HepG2 (cell line): ENCODE data around the gene PDE6H. TPM values are rescaled to one million over a fixed set of nuclear protein-coding genes. Genes with fewer than 3 reads are reported as not detected.

Experiments
- ATAC-seq: fragments of 200-7000 bp; cut with Tn5 transposase; 3 replicates; pipeline ENCODE4 v1.9.1; 2020; ENCODE audit warnings: mild to moderate bottlenecking, moderate library complexity
- BruUV-seq: library from RNA; stranded (reverse); fragments of 400-500 nt; replicated peaks from 2 replicates; lab custom pipeline; 2021; lab: Mats Ljungman, UMichigan
- CTCF ChIA-PET: fragments of 300-600 bp; formaldehyde crosslinking; extraction: SDS; loops from one replicate; lab custom pipeline; 2021; ENCODE audit warnings: low total read pairs, inconsistent platforms, low intra/inter-chr PET ratio; lab: Yijun Ruan, JAX
- POLR2A ChIA-PET: fragments of 350-600 bp; sonication (Branson Sonifier 250); formaldehyde crosslinking; loops from one replicate; lab custom pipeline; 2020; ENCODE audit warnings: antibody characterized with exemption, inconsistent platforms; lab: Yijun Ruan, JAX
- DNase-seq: peaks from one replicate; pipeline ENCODE4 v3.0.0-alpha.2; 2015; ENCODE audit warnings: low spot score
- FAIRE-seq: peaks from 3 replicates; lab custom pipeline; 2011; peaks lifted over from hg19 to GRCh38; lab: Jason Lieb, UNC
- H2AFZ ChIP-seq: one replicate; pipeline ENCODE4 v1.6.1; 2011; ENCODE audit warnings: low read length, inconsistent platforms
- H3K27ac ChIP-seq: fragments of 300-600 bp; 3 replicates; pipeline ENCODE4 v1.8.0; 2011; ENCODE audit warnings: mixed run types, mild to moderate bottlenecking, mixed read lengths, low read length, inconsistent platforms; ENCODE audit not compliant: insufficient read depth; ENCODE audit errors: extremely low read length
- H3K27me3 ChIP-seq, 2 experiments: fragments of 200-600 bp in 1 of 2; 2 replicates in 1 of 2; 3 replicates in 1 of 2; pipeline versions ENCODE4 v1.6.0 to v1.8.0; 2011; ENCODE audit warnings: low read length in 2 of 2, mild to moderate bottlenecking in 2 of 2, moderate library complexity in 2 of 2, inconsistent platforms in 1 of 2; ENCODE audit not compliant: insufficient read depth in 2 of 2, control insufficient read depth in 1 of 2
- H3K36me3 ChIP-seq, 2 experiments: fragments of 200-600 bp in 1 of 2; replicated peaks in 1 of 2; 2 replicates in 1 of 2; 3 replicates in 1 of 2; pipeline versions ENCODE4 v1.5.1 to v1.8.0; 2011; ENCODE audit warnings: low read length in 2 of 2, inconsistent platforms in 1 of 2; ENCODE audit not compliant: insufficient read depth in 2 of 2, control insufficient read depth in 1 of 2
- H3K4me1 ChIP-seq: 2 replicates; pipeline ENCODE4 v1.5.1; 2012; ENCODE audit warnings: low read length, inconsistent platforms; ENCODE audit not compliant: insufficient read depth
- H3K4me2 ChIP-seq: 2 replicates; pipeline ENCODE4 v1.6.0; 2011; ENCODE audit warnings: low read depth, low read length, inconsistent platforms
- H3K4me3 ChIP-seq, 3 experiments: fragments of 200-600 bp in 1 of 3; sonication (generic), shearing (Covaris generic) in 1 of 3; replicated peaks in 1 of 3; 2 replicates each; pipeline ENCODE4 v1.5.1; 2011 to 2016; ENCODE audit warnings: low read length in 3 of 3, inconsistent platforms in 2 of 3, low read depth in 2 of 3, mild to moderate bottlenecking in 2 of 3, control low read depth in 1 of 3, mixed read lengths in 1 of 3; ENCODE audit not compliant: insufficient read depth in 1 of 3
- H3K79me2 ChIP-seq: one replicate; pipeline ENCODE4 v1.6.1; 2011; ENCODE audit warnings: low read length, inconsistent platforms; ENCODE audit not compliant: insufficient read depth
- H3K9ac ChIP-seq: 2 replicates; pipeline ENCODE4 v1.6.0; 2011; ENCODE audit warnings: mild to moderate bottlenecking, low read depth, low read length, inconsistent platforms; ENCODE audit not compliant: insufficient read depth
- H3K9me3 ChIP-seq: 2 replicates; pipeline ENCODE4 v1.5.1; 2012; ENCODE audit warnings: mild to moderate bottlenecking, low read length
- H4K20me1 ChIP-seq: 2 replicates; pipeline ENCODE4 v1.6.0; 2011; ENCODE audit warnings: inconsistent platforms, mild to moderate bottlenecking, low read length, moderate library complexity; ENCODE audit not compliant: insufficient read depth
- ESRRA ChIP-seq: sonication (generic); formaldehyde crosslinking; IDR thresholded peaks from 2 replicates; pipeline ENCODE4 v1.5.1; 2020; ENCODE audit warnings: mild to moderate bottlenecking, low read depth, missing genetic modification reagents
- FIP1L1 ChIP-seq: fragments of 200-400 bp; formaldehyde crosslinking; IDR thresholded peaks from 2 replicates; pipeline ENCODE4 v1.6.1; 2018; ENCODE audit warnings: low read depth, mild to moderate bottlenecking, low read length, moderate library complexity, borderline replicate concordance; ENCODE audit not compliant: insufficient read depth
- FOXJ3 ChIP-seq: sonication (generic); formaldehyde crosslinking; IDR thresholded peaks from 2 replicates; pipeline ENCODE4 v1.4.0; 2020; ENCODE audit warnings: missing genetic modification reagents, mild to moderate bottlenecking, borderline replicate concordance
- GATAD1 ChIP-seq: IDR thresholded peaks from 2 replicates; pipeline ENCODE4 v1.6.1; 2016; ENCODE audit warnings: missing genetic modification reagents, missing compliant biosample characterization
- HNRNPL ChIP-seq: fragments of 200-400 bp; formaldehyde crosslinking; IDR thresholded peaks from 2 replicates; pipeline ENCODE4 v1.6.1; 2017; ENCODE audit warnings: mild to moderate bottlenecking, low read depth, low read length
- ISX ChIP-seq: sonication (generic); formaldehyde crosslinking; conservative IDR thresholded peaks from 2 replicates; pipeline ENCODE4 v1.5.0; 2020; ENCODE audit warnings: missing genetic modification reagents
- LCORL ChIP-seq, 2 experiments: fragments of 450-650 bp in 1 of 2; sonication (generic) in 1 of 2; formaldehyde crosslinking in 1 of 2; IDR thresholded peaks; 2 replicates each; pipeline versions ENCODE4 v1.5.0 to v1.6.1; 2017 to 2020; ENCODE audit warnings: antibody characterized with exemption in 1 of 2, missing genetic modification reagents in 1 of 2
- MTA3 ChIP-seq: sonication (generic); formaldehyde crosslinking; IDR thresholded peaks from 2 replicates; pipeline ENCODE4 v1.4.0; 2020; ENCODE audit warnings: missing genetic modification reagents
- NCOA5 ChIP-seq: sonication (generic); formaldehyde crosslinking; IDR thresholded peaks from 2 replicates; pipeline ENCODE4 v1.4.0; 2020; ENCODE audit warnings: missing genetic modification reagents
- SALL2 ChIP-seq: sonication (generic); formaldehyde crosslinking; IDR thresholded peaks from 2 replicates; pipeline ENCODE4 v1.8.1; 2023; ENCODE audit warnings: mild to moderate bottlenecking, missing genetic modification reagents, inconsistent platforms
- SMC3 ChIP-seq: IDR thresholded peaks from 2 replicates; pipeline ENCODE4 v1.6.1; 2011; ENCODE audit warnings: low read length, improper control_type of control experiment
- SP140L ChIP-seq: sonication (generic); formaldehyde crosslinking; IDR thresholded peaks from 2 replicates; pipeline ENCODE4 v1.4.0; 2020; ENCODE audit warnings: missing genetic modification reagents, borderline replicate concordance
- TAF1 ChIP-seq: sonication (generic); formaldehyde crosslinking; IDR thresholded peaks from 2 replicates; pipeline ENCODE4 v1.4.0; 2020; ENCODE audit warnings: missing genetic modification reagents
- THYN1 ChIP-seq: sonication (generic); formaldehyde crosslinking; IDR thresholded peaks from 2 replicates; pipeline ENCODE4 v1.8.1; 2023; ENCODE audit warnings: low read depth, mild to moderate bottlenecking, moderate library complexity, missing genetic modification reagents, borderline replicate concordance
- TOE1 ChIP-seq: sonication (generic); formaldehyde crosslinking; IDR thresholded peaks from 2 replicates; pipeline ENCODE4 v1.4.0; 2020; ENCODE audit warnings: mild to moderate bottlenecking, missing genetic modification reagents
- WGBS: methylation state at CpG from one replicate; pipeline ENCODE4 v1.1.6; 2017; ENCODE audit warnings: low lambda C conversion rate; 5-methylcytosine and 5-hydroxymethylcytosine counted together
- in situ Hi-C: cut with HindIII; loops from 2 replicates; pipeline ENCODE4 v1.10.0; 2017; ENCODE audit warnings: low pct_unique_long_range_greater_than_20kb; ENCODE audit not compliant: extremely low pct_ligation_motif_present
- intact Hi-C: fragments of 100-400 bp; cut with micrococcal nuclease; formaldehyde crosslinking; loops from one replicate; pipeline ENCODE4 v1.10.0; 2022; ENCODE audit not compliant: unreplicated experiment
- polyA plus RNA-seq, 8 experiments: library from polyadenylated mRNA; depleted of rRNA in 3 of 8; stranded (reverse) in 7 of 8; unstranded in 1 of 8; fragments of >200 nt; fragmentation: Illumina TruSeq in 4 of 8; extraction: Trizol in 4 of 8; gene quantifications; 2 replicates each; pipeline versions ENCODE4 v1.2.1 to v1.2.3, GENCODE V29; 2011 to 2016; ENCODE audit warnings: low read depth in 4 of 8, missing spikeins in 1 of 8, mixed read lengths in 1 of 8; ENCODE audit not compliant: insufficient read depth in 1 of 8
- total RNA-seq, 5 experiments: library from RNA; depleted of rRNA; stranded (reverse); fragments of >200 nt; fragmentation: Illumina TruSeq; extraction: Trizol; gene quantifications; 2 replicates each; pipeline ENCODE4 v1.2.3, GENCODE V29; 2016; ENCODE audit warnings: low read depth in 1 of 5
- TF ChIP-seq, protein P1 (sequence below): sonication (generic); formaldehyde crosslinking; IDR thresholded peaks from 2 replicates; pipeline ENCODE4 v1.8.1; 2022; ENCODE audit warnings: low read depth, mild to moderate bottlenecking, missing genetic modification reagents
- TF ChIP-seq, protein P2 (sequence below): sonication (generic); formaldehyde crosslinking; IDR thresholded peaks from 2 replicates; pipeline ENCODE4 v1.5.0; 2020; ENCODE audit warnings: missing genetic modification reagents, mild to moderate bottlenecking, borderline replicate concordance
- TF ChIP-seq, protein P3 (sequence below): sonication (generic); formaldehyde crosslinking; conservative IDR thresholded peaks from 2 replicates; pipeline ENCODE4 v1.8.0; 2022; ENCODE audit warnings: mild to moderate bottlenecking, moderate library complexity, missing genetic modification reagents

The PDE6H gene
- total and polyA plus RNA-seq, 2 of the 13 experiments (the other 11 are each of a cell fraction or from before 2014, with no cell fraction given): not detected

DNA sequence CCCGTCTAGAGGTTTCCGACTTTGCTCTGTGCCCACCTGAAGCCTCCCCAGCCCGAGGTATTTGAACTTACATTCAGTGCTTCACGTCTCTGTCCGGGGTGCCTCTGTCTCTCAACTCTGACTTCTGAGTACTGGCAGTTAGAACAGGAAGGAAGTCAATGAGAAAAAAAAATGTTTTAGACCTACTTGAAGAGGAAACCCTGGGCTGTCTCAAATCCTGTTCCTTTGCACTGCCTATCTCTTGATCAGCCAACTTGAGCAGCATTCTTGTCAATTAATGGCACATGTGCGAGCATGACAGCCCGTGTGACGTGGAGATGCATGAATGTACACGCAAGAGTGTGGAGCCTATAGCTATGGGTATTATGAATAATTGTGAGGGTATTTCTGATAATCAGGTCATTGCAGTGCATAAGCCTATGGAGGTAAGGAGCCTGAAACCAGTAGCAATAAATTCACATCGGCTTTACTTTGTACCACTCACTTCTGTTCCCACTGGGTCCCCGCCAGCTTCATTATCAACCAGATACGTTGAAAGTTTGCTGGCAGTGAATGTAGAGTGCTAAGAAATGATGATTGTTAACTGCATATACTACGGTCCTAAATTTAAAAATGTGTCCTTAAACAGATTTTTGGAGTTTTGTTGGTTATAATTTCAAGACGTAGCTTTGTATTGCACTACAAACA is 11.2 kb upstream of the PDE6H start, which contains the start of gene ARHGDIB:
TSS of gene ARHGDIB (minus strand) at position 136 of the 687 bp plus-strand sequence. CDS start 10,889 bp downstream, outside the sequence.
- Histone ChIP-seq H3K9me3 (no peaks in the 10 kb centered on the region), H3K4me1 (no peaks in the 10 kb centered on the region), H3K36me3 (no peaks in the 10 kb centered on the region), H3K27me3 (no peaks in the 10 kb centered on the region), H3K4me2 (no peak within 1 kb of the TSS), H3K79me2 (no peaks in the 10 kb centered on the region), H4K20me1 (no peaks in the 10 kb centered on the region), H2AFZ (no peak within 1 kb of the TSS), H3K27ac (no peak within 1 kb of the TSS), H3K9ac (no peak within 1 kb of the TSS), H3K4me3 (no peak within 1 kb of the TSS)
- intact Hi-C loops (no loop called here), in situ Hi-C loops (no loop called here)
- 45% methylated on average over 14 of the region's 14 CpGs for WGBS
- ChIA-PET POLR2A (no interaction called here), CTCF (no interaction called here)
- no TSS peak for BruUV-seq
- ATAC-seq: no peak
- no peak for DNase-seq
- no peak for FAIRE-seq
- TF ChIP-seq SP140L (CRISPR knock-in tag) (no peak), SMC3 (no peak), ESRRA (CRISPR knock-in tag) (no peak), SALL2 (CRISPR knock-in tag) (no peak), THYN1 (no peak), TAF1 (CRISPR knock-in tag) (no peak), NCOA5 (CRISPR knock-in tag) (no peak), FOXJ3 (CRISPR knock-in tag) (no peak), GATAD1 (CRISPR knock-in tag) (no peak), TOE1 (CRISPR knock-in tag) (no peak), HNRNPL (no peak), LCORL (IDR thresholded peaks at IDR 0.05) (no peak), LCORL (CRISPR knock-in tag; IDR thresholded peaks at IDR 0.05) (no peak), MTA3 (CRISPR knock-in tag) (no peak), ISX (no peak), FIP1L1 (no peak)
- TF ChIP-seq, protein P1, sequence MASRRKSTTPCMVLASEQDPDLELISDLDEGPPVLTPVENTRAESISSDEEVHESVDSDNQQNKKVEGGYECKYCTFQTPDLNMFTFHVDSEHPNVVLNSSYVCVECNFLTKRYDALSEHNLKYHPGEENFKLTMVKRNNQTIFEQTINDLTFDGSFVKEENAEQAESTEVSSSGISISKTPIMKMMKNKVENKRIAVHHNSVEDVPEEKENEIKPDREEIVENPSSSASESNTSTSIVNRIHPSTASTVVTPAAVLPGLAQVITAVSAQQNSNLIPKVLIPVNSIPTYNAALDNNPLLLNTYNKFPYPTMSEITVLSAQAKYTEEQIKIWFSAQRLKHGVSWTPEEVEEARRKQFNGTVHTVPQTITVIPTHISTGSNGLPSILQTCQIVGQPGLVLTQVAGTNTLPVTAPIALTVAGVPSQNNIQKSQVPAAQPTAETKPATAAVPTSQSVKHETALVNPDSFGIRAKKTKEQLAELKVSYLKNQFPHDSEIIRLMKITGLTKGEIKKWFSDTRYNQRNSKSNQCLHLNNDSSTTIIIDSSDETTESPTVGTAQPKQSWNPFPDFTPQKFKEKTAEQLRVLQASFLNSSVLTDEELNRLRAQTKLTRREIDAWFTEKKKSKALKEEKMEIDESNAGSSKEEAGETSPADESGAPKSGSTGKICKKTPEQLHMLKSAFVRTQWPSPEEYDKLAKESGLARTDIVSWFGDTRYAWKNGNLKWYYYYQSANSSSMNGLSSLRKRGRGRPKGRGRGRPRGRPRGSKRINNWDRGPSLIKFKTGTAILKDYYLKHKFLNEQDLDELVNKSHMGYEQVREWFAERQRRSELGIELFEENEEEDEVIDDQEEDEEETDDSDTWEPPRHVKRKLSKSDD (CRISPR knock-in tag): no peak
- TF ChIP-seq, protein P2, sequence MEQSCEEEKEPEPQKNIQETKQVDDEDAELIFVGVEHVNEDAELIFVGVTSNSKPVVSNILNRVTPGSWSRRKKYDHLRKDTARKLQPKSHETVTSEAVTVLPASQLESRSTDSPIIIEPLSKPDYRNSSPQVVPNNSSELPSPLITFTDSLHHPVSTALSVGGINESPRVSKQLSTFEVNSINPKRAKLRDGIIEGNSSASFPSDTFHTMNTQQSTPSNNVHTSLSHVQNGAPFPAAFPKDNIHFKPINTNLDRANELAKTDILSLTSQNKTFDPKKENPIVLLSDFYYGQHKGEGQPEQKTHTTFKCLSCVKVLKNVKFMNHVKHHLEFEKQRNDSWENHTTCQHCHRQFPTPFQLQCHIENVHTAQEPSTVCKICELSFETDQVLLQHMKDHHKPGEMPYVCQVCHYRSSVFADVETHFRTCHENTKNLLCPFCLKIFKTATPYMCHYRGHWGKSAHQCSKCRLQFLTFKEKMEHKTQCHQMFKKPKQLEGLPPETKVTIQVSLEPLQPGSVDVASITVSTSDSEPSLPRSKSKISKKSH (CRISPR knock-in tag): no peak
- TF ChIP-seq, protein P3, sequence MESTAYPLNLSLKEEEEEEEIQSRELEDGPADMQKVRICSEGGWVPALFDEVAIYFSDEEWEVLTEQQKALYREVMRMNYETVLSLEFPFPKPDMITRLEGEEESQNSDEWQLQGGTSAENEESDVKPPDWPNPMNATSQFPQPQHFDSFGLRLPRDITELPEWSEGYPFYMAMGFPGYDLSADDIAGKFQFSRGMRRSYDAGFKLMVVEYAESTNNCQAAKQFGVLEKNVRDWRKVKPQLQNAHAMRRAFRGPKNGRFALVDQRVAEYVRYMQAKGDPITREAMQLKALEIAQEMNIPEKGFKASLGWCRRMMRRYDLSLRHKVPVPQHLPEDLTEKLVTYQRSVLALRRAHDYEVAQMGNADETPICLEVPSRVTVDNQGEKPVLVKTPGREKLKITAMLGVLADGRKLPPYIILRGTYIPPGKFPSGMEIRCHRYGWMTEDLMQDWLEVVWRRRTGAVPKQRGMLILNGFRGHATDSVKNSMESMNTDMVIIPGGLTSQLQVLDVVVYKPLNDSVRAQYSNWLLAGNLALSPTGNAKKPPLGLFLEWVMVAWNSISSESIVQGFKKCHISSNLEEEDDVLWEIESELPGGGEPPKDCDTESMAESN (CRISPR knock-in tag): no peak
